OCI-LY1 (cell line): ENCODE results near the gene SCML1.

Experiments
- H2AFZ ChIP-seq: fragments of 200-600 bp; sonication (generic), shearing (Covaris generic); 2 replicates; pipeline ENCODE4 v1.6.0; 2014; ENCODE audit warnings: antibody characterized with exemption, mild to moderate bottlenecking, low read length
- H3F3A ChIP-seq: fragments of 200-600 bp; sonication (generic), shearing (Covaris generic); 2 replicates; pipeline ENCODE4 v1.6.0; 2014; ENCODE audit warnings: mild to moderate bottlenecking, antibody characterized with exemption, low read length, moderate library complexity; ENCODE audit not compliant: insufficient read depth
- H3K27ac ChIP-seq: fragments of 200-600 bp; sonication (generic); 2 replicates; pipeline ENCODE4 v1.5.1; 2014; ENCODE audit warnings: low read length, mixed run types, mild to moderate bottlenecking, low read depth; ENCODE audit not compliant: poor library complexity, severe bottlenecking
- H3K27me3 ChIP-seq: fragments of 200-600 bp; sonication (generic); 2 replicates; pipeline ENCODE4 v1.6.0; 2014; ENCODE audit warnings: antibody characterized with exemption, mild to moderate bottlenecking, low read length, moderate library complexity; ENCODE audit not compliant: insufficient read depth
- H3K36me3 ChIP-seq: fragments of 200-600 bp; sonication (generic); 2 replicates; pipeline ENCODE4 v1.6.1; 2014; ENCODE audit warnings: mild to moderate bottlenecking, antibody characterized with exemption, low read length, moderate library complexity, mixed read lengths; ENCODE audit not compliant: insufficient read depth
- H3K4me1 ChIP-seq: fragments of 200-600 bp; sonication (generic); 2 replicates; pipeline ENCODE4 v1.5.1; 2014; ENCODE audit warnings: mild to moderate bottlenecking, low read length, moderate library complexity; ENCODE audit not compliant: insufficient read depth, severe bottlenecking
- H3K4me2 ChIP-seq: fragments of 200-600 bp; sonication (generic), shearing (Covaris generic); 2 replicates; pipeline ENCODE4 v1.6.1; 2014; ENCODE audit warnings: low read length
- H3K4me3 ChIP-seq: fragments of 200-600 bp; sonication (generic); 2 replicates; pipeline ENCODE4 v1.5.1; 2014; ENCODE audit warnings: low read length, low read depth, mild to moderate bottlenecking, mixed read lengths; ENCODE audit not compliant: poor library complexity, severe bottlenecking
- H3K79me2 ChIP-seq: fragments of 200-600 bp; shearing (Covaris generic); 2 replicates; pipeline ENCODE4 v1.6.1; 2016; ENCODE audit warnings: mixed run types, low read length, mixed read lengths; ENCODE audit not compliant: insufficient read depth
- H3K9ac ChIP-seq: fragments of 200-600 bp; sonication (generic), shearing (Covaris generic); 2 replicates; pipeline ENCODE4 v1.6.1; 2014; ENCODE audit warnings: mild to moderate bottlenecking, low read length, mixed read lengths
- H3K9me2 ChIP-seq: fragments of 200-600 bp; sonication (generic), shearing (Covaris generic); 2 replicates; pipeline ENCODE4 v1.6.1; 2014; ENCODE audit warnings: low read depth, mild to moderate bottlenecking, low read length, mixed read lengths
- H3K9me3 ChIP-seq: fragments of 200-600 bp; shearing (Covaris generic); 2 replicates; pipeline ENCODE4 v1.6.1; 2014; ENCODE audit warnings: low read length, mixed read lengths
- H4K20me1 ChIP-seq: fragments of 200-600 bp; sonication (generic), shearing (Covaris generic); 2 replicates; pipeline ENCODE4 v1.6.0; 2016; ENCODE audit warnings: mild to moderate bottlenecking, low read length; ENCODE audit not compliant: insufficient read depth
- CTCF ChIP-seq: fragments of 200-600 bp; sonication (generic), shearing (Covaris generic); IDR thresholded peaks from 2 replicates; pipeline ENCODE4 v1.5.1; 2017; ENCODE audit warnings: mild to moderate bottlenecking, antibody characterized with exemption, low read length, moderate library complexity, mixed read lengths
- EZH2 ChIP-seq: fragments of 200-600 bp; sonication (generic), shearing (Covaris generic); IDR thresholded peaks from 2 replicates; pipeline ENCODE4 v1.8.0; 2017; ENCODE audit warnings: borderline replicate concordance, mixed run types, mild to moderate bottlenecking, antibody characterized with exemption, low read length, moderate library complexity, mixed read lengths

Gene SCML1

GRCh38 chrX:17719711-17720110, 17.6 kb upstream of the SCML1 start:
- Histone ChIP-seq H2AFZ (no peak overlapping the region), H4K20me1 (no peaks in the 10 kb centered on the region), H3F3A (no peaks in the 10 kb centered on the region), H3K9ac (no peak overlapping the region), H3K27me3 (no peaks in the 10 kb centered on the region), H3K27ac (no peak overlapping the region), H3K9me2 (no peaks in the 10 kb centered on the region), H3K4me3 (no peak overlapping the region), H3K4me2 (no peak overlapping the region), H3K4me1 (no peaks in the 10 kb centered on the region), H3K9me3 (no peaks in the 10 kb centered on the region), H3K36me3 (no peaks in the 10 kb centered on the region), H3K79me2 (no peaks in the 10 kb centered on the region)
- TF ChIP-seq CTCF (no peak), EZH2 (no peak)

GRCh38 chrX:17721715-17722114, 15.6 kb upstream of the SCML1 start:
- H3K36me3 ChIP-seq = no peaks in the 10 kb centered on the region

GRCh38 chrX:17725181-17725580, 12.1 kb upstream of the SCML1 start:
- no peaks in the 10 kb centered on the region for H3K27me3 ChIP-seq
- TF ChIP-seq EZH2 = no peak
- TF ChIP-seq CTCF = no peak
- H4K20me1 ChIP-seq = no peaks in the 10 kb centered on the region
- H3K9me2 ChIP-seq = no peaks in the 10 kb centered on the region
- H3K36me3 ChIP-seq = no peaks in the 10 kb centered on the region
- no peaks in the 10 kb centered on the region for H3F3A ChIP-seq
- no peak overlapping the region for H3K27ac ChIP-seq
- H3K79me2 ChIP-seq = no peaks in the 10 kb centered on the region
- H3K4me2 ChIP-seq = no peak overlapping the region
- H3K4me1 ChIP-seq = no peaks in the 10 kb centered on the region
- no peak overlapping the region for H3K9ac ChIP-seq
- H3K9me3 ChIP-seq = no peaks in the 10 kb centered on the region
- H3K4me3 ChIP-seq = no peak overlapping the region
- no peak overlapping the region for H2AFZ ChIP-seq

More at GRCh38 chrX:17721715-17722114, 15.6 kb upstream of the SCML1 start:
- Histone ChIP-seq H2AFZ (no peak overlapping the region), H3K79me2 (no peaks in the 10 kb centered on the region), H3F3A (no peaks in the 10 kb centered on the region), H3K9me2 (no peaks in the 10 kb centered on the region), H3K27ac (no peak overlapping the region), H3K4me1 (no peaks in the 10 kb centered on the region), H3K9me3 (no peaks in the 10 kb centered on the region), H3K4me2 (no peak overlapping the region), H3K27me3 (no peaks in the 10 kb centered on the region), H3K9ac (no peak overlapping the region), H4K20me1 (no peaks in the 10 kb centered on the region), H3K4me3 (no peak overlapping the region)
- TF ChIP-seq CTCF = no peak
- no peak for TF ChIP-seq EZH2
